Measurements from ENCODE around the gene DPP6. TPM values are rescaled to one million over a fixed set of nuclear protein-coding genes. Genes with fewer than 3 reads are reported as not detected.

The DPP6 gene
- total RNA-seq, 1 experiment from 2014 or later = not detected

- intact Hi-C loops (cut with micrococcal nuclease; ENCODE audit: unreplicated experiment) = no loop called here
These were observed 792.3 kb downstream of the DPP6 start for GRCh38 chr7:154844499-154844898.

GRCh38 chr7:154844955-154845354 is 792.8 kb downstream of the DPP6 start:
- TF ChIP-seq CTCF (conservative IDR thresholded peaks at IDR 0.05) = no peak
- TF ChIP-seq EZH2 (IDR thresholded peaks at IDR 0.05; ENCODE audit: low read depth) = no peak
- H3K9me2 ChIP-seq (ENCODE audit: insufficient read depth) = no peaks in the 10 kb centered on the region
- no peaks in the 10 kb centered on the region for H3K9me3 ChIP-seq (ENCODE audit: insufficient read depth, low read depth)
- ChIA-PET CTCF (no interaction called here), POLR2A (ENCODE audit: unreplicated experiment) (no interaction called here)
- H3K27me3 ChIP-seq (ENCODE audit: insufficient read depth, low read depth) = peaks cover 94% of the 10 kb centered on the region
- no peak for DNase-seq
- H3K4me3 ChIP-seq = no peak overlapping the region
- H3K79me2 ChIP-seq (ENCODE audit: low read depth) = no peaks in the 10 kb centered on the region
- BruUV-seq (replicated peaks) = no TSS peak
- H3K4me2 ChIP-seq = no peak overlapping the region
- H3F3A ChIP-seq (ENCODE audit: insufficient read depth, low read depth) = no peaks in the 10 kb centered on the region
- no peaks in the 10 kb centered on the region for H4K20me1 ChIP-seq (ENCODE audit: insufficient read depth)
- no peak overlapping the region for H3K27ac ChIP-seq
- intact Hi-C loops (cut with micrococcal nuclease; ENCODE audit: unreplicated experiment) = no loop called here
- H2AFZ ChIP-seq = no peak overlapping the region
- no peaks in the 10 kb centered on the region for H3K4me1 ChIP-seq (replicated peaks; ENCODE audit: insufficient read depth)
- H3K36me3 ChIP-seq (ENCODE audit: low read depth) = no peaks in the 10 kb centered on the region

More at GRCh38 chr7:154844499-154844898, 792.3 kb downstream of the DPP6 start:
- Histone ChIP-seq H3K4me2 (no peak overlapping the region), H2AFZ (no peak overlapping the region), H3K79me2 (ENCODE audit: low read depth) (no peaks in the 10 kb centered on the region), H3K36me3 (ENCODE audit: low read depth) (no peaks in the 10 kb centered on the region), H3K27ac (no peak overlapping the region), H3K4me1 (replicated peaks; ENCODE audit: insufficient read depth) (no peaks in the 10 kb centered on the region), H4K20me1 (ENCODE audit: insufficient read depth) (no peaks in the 10 kb centered on the region), H3K27me3 (ENCODE audit: insufficient read depth, low read depth) (peaks cover 94% of the 10 kb centered on the region), H3K4me3 (no peak overlapping the region), H3K9me2 (ENCODE audit: insufficient read depth) (no peaks in the 10 kb centered on the region), H3F3A (ENCODE audit: insufficient read depth, low read depth) (no peaks in the 10 kb centered on the region), H3K9me3 (ENCODE audit: insufficient read depth, low read depth) (no peaks in the 10 kb centered on the region)
- POLR2A ChIA-PET (ENCODE audit: unreplicated experiment) = no interaction called here
- CTCF ChIA-PET = no interaction called here
- TF ChIP-seq EZH2 (IDR thresholded peaks at IDR 0.05; ENCODE audit: low read depth) (no peak), CTCF (conservative IDR thresholded peaks at IDR 0.05) (no peak)
- no peak for DNase-seq
- no TSS peak for BruUV-seq (replicated peaks)

GRCh38 chr7:154848464-154848863 is 796.3 kb downstream of the DPP6 start:
- POLR2A ChIA-PET (ENCODE audit: unreplicated experiment) = no interaction called here
- no peaks in the 10 kb centered on the region for H3K4me1 ChIP-seq (replicated peaks; ENCODE audit: insufficient read depth)
- no peak overlapping the region for H3K27ac ChIP-seq
- intact Hi-C loops (cut with micrococcal nuclease; ENCODE audit: unreplicated experiment) = no loop called here
- H3K9me2 ChIP-seq (ENCODE audit: insufficient read depth) = no peaks in the 10 kb centered on the region
- H3K4me2 ChIP-seq = no peak overlapping the region
- H3K27me3 ChIP-seq (ENCODE audit: insufficient read depth, low read depth) = peaks cover 91% of the 10 kb centered on the region
- H2AFZ ChIP-seq = no peak overlapping the region
- CTCF ChIA-PET = no interaction called here
- no peak overlapping the region for H3K4me3 ChIP-seq
- no peak for DNase-seq
- H3K9me3 ChIP-seq (ENCODE audit: insufficient read depth, low read depth) = no peaks in the 10 kb centered on the region
- TF ChIP-seq EZH2 (IDR thresholded peaks at IDR 0.05; ENCODE audit: low read depth) (no peak), CTCF (conservative IDR thresholded peaks at IDR 0.05) (no peak)
- no TSS peak for BruUV-seq (replicated peaks)
- H3K79me2 ChIP-seq (ENCODE audit: low read depth) = no peaks in the 10 kb centered on the region
- no peaks in the 10 kb centered on the region for H3K36me3 ChIP-seq (ENCODE audit: low read depth)
- H3F3A ChIP-seq (ENCODE audit: insufficient read depth, low read depth) = no peaks in the 10 kb centered on the region
- no peaks in the 10 kb centered on the region for H4K20me1 ChIP-seq (ENCODE audit: insufficient read depth)
